Fibroblast of villous mesenchyme (primary cell): Measurements from ENCODE around the gene CPSF4. TPM values are rescaled to one million over a fixed set of nuclear protein-coding genes. Genes with fewer than 3 reads are reported as not detected.
A peak's percentile ranks its signal among the peaks of the same experiment; 100 is the strongest.
"Not testable (repeated sequence)": the region's sequence is repeated elsewhere in the genome, so short reads cannot be mapped to it uniquely, and the experiment has no call there.

Source experiments
- DNase-seq: peaks from one replicate; pipeline ENCODE4 v3.0.0-alpha.2; 2010; ENCODE audit warnings: low read depth
- H3K4me3 ChIP-seq: 2 replicates; pipeline ENCODE4 v1.5.1; 2011; ENCODE audit warnings: low read depth, mild to moderate bottlenecking, low read length
- total RNA-seq: library from RNA; depleted of rRNA; stranded (reverse); fragments of >200 nt; gene quantifications from 2 replicates; pipeline ENCODE4 v1.2.3, GENCODE V29; 2012
- TF ChIP-seq, protein P1 (sequence below): IDR thresholded peaks from 2 replicates; pipeline ENCODE4 v1.5.1; 2012; ENCODE audit warnings: low read depth, mild to moderate bottlenecking, low read length; ENCODE audit not compliant: insufficient read depth

Gene CPSF4
- total RNA-seq, 1 donor, result 38.4 TPM

DNA sequence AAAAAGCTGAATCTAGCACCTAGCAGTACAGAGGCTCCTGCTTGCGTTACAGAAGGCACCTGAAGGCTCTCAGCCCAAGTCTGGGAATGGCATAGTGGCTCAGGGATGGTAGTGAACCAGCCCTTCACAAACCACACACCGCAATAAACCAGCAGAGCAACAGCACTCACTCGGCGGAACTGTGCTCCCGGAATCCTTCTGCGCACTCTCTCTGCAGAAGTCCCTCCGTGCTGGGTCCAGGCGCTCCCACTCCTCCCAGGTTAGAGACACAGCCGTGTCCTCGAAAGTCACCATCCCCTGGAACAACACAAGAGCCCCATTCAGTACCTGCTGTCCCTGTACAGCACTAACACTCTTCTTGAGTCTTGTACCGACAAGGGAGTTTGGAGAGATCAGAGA is 59.8 kb downstream of the CPSF4 start:
- H3K4me3 ChIP-seq, result peak overlapping the region; percentile 90
- DNase-seq, result no peak
- TF ChIP-seq, protein P1, sequence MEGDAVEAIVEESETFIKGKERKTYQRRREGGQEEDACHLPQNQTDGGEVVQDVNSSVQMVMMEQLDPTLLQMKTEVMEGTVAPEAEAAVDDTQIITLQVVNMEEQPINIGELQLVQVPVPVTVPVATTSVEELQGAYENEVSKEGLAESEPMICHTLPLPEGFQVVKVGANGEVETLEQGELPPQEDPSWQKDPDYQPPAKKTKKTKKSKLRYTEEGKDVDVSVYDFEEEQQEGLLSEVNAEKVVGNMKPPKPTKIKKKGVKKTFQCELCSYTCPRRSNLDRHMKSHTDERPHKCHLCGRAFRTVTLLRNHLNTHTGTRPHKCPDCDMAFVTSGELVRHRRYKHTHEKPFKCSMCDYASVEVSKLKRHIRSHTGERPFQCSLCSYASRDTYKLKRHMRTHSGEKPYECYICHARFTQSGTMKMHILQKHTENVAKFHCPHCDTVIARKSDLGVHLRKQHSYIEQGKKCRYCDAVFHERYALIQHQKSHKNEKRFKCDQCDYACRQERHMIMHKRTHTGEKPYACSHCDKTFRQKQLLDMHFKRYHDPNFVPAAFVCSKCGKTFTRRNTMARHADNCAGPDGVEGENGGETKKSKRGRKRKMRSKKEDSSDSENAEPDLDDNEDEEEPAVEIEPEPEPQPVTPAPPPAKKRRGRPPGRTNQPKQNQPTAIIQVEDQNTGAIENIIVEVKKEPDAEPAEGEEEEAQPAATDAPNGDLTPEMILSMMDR, result no peak

DNA sequence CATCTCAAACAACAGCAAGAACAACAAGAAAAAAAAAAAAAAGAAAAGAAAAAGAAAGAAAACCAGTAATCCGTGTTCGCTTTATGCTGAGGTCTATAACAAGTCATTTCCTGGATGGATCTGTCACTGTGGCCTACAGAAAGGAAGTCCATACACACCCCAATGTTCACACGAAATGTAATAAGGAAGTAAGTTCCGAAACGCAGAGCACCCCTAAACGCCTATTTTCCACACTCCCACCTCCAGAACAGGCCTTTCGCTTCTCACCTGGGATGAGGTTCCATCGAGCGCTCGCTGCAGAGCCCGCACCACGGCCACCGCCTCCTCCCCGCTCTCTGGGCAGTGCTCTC is 60.6 kb downstream of the CPSF4 start:
- H3K4me3 ChIP-seq, result peak overlapping the region; percentile 90
- DNase-seq, result peak; percentile 21
- TF ChIP-seq, protein P1, result no peak

DNA sequence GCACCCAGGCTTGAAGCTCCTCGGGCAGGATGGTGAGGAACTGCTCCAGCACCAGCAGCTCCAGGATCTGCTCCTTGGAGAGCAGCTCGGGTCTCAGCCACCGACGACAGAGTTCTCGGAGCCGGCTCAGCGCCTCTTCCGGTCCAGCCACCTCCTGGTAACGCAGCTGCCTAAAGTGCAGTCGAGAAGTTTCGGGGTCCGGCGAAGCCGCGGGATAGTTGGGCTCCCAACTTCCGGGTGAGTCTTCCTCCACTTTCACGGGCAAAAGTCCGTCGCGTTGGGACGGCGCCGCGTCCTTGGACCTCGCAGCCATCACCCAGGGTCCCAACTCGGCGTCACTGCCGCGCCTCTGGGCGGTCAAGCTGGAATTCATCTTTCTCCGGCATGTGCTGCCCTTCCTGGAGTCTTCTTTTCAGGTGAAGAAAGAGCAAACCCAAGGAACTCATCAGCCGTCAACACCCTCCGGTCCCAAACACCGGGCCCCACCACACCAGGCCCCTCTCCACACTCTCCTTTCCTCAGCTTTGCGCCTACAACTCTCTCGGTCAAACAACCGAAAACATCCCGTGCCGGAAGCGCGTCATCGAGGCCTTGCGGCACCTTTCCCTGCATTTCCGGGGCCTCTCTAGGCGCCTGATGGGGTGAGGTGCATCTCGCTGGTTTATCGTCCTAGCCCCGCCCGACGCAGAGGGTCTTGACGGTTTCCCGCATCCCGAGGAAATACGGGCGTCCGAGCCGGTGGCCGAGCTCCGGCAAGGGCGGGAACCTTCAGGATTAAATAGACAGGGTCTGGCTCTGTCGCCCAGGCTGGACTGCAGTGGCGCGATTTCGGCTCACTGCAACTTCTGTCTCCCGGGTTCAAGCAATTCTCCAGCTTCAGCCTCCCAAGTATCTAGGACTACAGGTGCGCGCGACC is 61.2 kb downstream of the CPSF4 start, which contains the start of gene ZNF394:
ZNF394 (minus strand) TSS at position 561 of the 916 bp plus-strand sequence; CDS start at position 373, 188 bp downstream.
- TF ChIP-seq, protein P1, result no peak
- peak; percentile 94 for DNase-seq

DNA sequence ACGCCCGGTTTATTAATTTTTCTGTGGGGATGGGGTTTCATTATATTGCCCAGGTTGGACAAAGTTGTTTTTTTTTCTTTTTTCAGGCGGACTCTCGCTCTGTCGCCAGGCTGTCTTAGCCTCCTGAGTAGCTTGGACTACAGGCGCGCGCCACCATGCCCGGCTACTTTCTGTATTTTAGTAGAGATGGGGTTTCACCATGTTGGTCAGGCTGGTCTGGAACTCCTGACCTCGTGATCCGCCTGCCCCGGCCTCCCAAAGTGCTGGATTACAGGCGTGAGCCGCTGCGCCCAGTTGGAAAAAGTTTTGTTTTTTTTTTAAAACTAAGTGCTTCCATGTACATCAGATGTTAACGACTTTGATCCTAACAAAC is 61.9 kb downstream of the CPSF4 start:
- peak overlapping the region; percentile 90 for H3K4me3 ChIP-seq
- DNase-seq, result no peak
- TF ChIP-seq, protein P1, result no peak

More for the DNA sequence above, 61.2 kb downstream of the CPSF4 start, which contains the start of gene ZNF394:
- peak within 1 kb of the TSS; percentile 90 for H3K4me3 ChIP-seq

DNA sequence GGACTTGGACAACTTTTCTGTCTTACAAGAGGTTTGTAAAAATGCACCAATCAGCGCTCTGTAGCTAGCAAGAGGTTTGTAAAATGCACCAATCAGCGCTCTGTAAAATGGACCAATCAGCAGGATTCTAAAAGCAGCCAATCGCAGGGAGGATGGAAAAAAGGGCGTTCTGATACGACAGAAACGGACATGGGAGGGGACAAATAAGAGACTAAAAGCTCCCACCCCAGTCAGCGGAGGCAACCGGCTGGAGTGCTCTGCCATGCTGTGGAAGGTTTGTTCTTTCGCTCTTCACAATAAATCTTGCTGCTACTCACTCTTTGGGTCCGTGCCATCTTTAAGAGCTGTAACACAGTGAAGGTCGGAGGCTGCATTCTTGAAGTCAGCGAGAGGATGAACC is 62.5 kb downstream of the CPSF4 start:
- DNase-seq, H3K4me3 ChIP-seq: not testable (repeated sequence)

DNA sequence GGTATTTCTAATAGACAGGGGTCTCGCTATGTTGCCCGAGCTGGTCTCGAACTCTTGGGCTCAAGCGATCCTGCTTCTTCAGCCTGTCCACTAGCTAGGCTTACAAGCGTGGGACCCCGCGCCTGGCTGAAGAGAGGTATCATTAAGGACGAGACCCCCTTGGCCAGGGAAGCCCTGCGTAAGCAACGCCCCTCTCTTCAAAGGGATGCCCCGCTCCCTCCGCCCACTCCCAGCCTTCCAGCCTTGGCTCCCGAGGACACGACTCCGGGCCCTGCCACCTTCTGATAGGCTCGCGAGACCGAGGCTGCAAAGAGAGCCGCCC is 65.5 kb downstream of the CPSF4 start:
- DNase-seq, result no peak
- TF ChIP-seq, protein P1, result no peak
- H3K4me3 ChIP-seq, result peak overlapping the region; percentile 89

DNA sequence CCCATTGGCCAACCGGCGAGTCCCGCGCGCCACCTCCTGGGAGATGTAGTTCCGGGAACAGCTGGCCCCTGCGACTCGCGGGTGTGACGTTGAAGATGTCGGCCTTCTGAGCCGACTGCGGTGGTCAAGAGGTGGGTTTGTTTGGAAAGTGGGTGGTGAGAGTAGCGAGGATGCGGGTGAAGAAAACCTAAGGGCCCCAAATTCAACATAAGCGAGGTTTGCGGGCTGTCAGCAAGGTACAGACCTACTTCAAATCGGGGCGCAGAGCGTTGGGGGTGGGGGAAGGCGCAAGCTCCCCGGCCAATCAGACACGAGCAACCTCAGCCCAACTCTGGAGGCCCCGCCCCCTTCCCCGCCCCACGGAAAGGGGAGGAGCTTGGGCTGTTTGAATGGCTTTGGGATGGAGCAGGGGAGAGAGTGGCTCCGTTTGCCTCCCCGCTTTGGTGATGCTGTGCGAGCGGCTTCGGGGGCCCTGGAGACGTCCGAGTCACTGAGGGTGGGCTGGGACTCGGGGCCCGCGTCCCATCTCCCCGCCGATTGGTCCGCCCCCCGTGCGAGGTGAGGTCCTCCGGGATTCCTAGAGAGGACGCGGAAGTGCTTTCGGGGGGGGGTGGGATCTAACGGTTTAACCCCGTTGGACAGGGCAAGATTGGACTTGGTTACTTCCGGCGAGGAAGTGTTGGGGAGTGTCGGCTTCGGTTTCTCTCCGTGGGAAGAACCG is 66.0 kb downstream of the CPSF4 start, which contains the start of gene ZKSCAN5:
ZKSCAN5 (plus strand) TSS at position 60 of the 721 bp plus-strand sequence. CDS start 1,383 bp downstream, outside the sequence.
- DNase-seq, result peak; percentile 98
- TF ChIP-seq, protein P1, result no peak
- H3K4me3 ChIP-seq, result peak within 1 kb of the TSS; percentile 89
